Dermis blood vessel endothelial cell (primary cell): ENCODE results near the gene GUCA2A. TPM values are rescaled to one million over a fixed set of nuclear protein-coding genes. Genes with fewer than 3 reads are reported as not detected.

Experiments used
- DNase-seq: peaks from one replicate; pipeline ENCODE4 v3.0.0; 2010
- total RNA-seq: library from RNA; depleted of rRNA; stranded (reverse); fragments of >200 nt; gene quantifications from 2 replicates; pipeline ENCODE4 v1.2.3, GENCODE V29; 2014

Gene GUCA2A
- total RNA-seq, 1 donor from 2014 or later = not detected

GRCh38 chr1:42176902-42177519 lies 12.5 kb upstream of the GUCA2A start:
- peak; percentile 81 for DNase-seq

GRCh38 chr1:42175314-42176054 lies 10.9 kb upstream of the GUCA2A start:
- DNase-seq = no peak

DNA sequence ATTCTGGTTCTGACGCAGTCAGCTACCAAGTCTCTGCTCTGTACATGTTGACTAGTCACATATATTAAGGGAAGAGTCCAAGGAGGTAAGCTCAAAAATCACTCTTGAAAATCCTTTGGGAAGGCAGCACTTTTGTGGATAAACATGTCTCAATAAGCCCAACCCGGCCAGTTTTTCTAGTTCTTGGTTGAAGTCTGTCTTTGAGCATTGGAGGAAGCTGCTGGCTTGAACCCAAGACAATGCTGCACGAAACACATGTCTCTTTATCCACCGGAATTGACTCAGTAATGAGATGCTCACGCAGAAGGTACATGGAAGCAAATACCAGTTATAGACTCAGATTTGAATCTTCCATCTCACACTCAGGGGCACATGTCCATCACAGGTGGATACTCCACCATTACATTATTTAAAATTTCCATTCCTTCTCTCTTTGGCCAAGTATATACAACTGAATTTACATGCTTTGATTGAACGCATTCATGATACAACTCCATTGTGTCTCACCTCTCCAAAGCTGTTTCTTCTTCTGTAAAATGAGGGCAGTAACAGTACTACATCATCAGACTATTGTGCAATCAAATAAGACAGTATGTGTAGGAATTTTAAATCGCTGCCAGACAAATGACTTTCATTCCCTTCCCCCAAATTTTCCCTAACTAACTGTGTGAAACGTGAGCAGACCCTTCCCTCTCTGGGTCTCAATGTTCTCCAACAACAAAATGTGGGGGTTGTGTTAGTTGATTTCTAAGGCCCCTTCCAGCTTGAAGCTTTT lies 9.6 kb upstream of the GUCA2A start:
- DNase-seq = no peak

DNA sequence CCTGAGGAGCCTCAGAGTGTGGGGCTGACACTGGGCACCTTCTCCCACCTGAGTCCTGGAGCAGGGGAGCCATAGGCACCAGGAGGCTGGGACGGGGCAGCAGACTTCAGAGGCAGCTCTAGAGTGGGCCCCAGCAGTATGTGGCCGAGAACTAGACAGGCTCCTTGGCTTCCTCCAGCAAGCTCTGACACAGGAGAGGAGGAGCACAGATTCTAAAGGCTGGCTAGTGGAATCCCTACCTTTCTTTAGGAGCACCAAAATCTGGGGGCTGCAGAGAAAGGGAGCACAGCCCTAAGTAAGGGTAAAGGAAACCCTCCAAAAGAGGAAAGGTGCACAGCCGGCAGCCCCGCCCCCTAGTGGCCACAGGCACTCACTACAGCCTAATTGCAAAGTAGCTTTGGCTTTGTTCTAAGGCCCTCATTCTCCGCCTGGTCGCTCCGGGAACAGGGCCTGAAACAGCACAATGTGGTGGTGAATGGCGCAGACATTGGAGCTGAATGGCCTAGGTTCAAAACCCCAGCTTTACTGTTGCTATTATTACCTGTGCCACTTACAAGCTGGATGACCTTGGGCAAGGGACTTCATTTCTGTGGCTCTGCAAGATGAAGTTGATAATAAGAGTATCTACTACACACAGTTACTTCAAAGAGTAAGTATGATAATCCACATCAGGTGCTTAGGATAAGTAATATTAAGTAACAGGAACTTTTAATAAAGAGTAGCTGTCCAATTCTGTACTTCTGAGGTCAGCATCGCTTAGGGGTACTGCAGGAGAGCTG lies 8.8 kb upstream of the GUCA2A start:
- DNase-seq = peak; percentile 70

DNA sequence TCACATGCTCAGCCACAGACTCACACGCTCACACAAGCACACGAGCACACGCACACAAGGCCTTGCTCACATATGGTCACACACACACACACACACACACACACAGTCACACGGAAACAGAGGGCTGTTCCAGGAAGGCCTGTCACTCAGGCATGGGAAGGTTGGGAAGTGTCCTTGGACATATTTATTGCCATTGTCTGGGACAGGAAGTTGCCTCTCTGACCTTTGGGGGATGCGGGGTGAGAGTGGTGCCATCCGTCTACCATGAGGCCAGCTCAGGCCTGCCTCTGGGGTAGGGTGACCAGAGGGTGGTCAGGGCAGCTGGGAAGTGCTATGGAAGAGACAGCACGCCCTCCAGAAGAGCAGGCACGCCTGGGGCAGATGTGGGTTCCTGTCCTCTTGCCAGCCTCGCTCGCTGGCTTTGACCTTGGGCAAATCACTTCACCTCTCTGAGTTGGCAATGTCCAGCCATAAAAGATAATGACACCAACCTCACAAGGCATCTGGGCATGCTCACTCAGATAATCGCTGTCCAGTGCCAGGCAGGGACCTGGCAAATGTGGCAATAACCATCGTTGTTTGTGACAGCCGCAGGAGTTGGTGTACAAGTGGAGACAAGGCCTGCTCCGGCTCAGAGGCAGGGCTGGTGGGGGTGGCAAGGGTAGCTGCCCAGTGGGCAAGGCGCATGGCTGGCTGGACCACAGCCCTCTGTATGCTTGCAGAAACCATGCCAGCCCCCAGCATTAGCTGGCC lies 8.0 kb upstream of the GUCA2A start:
- DNase-seq = peak; percentile 67

GRCh38 chr1:42171679-42172266 lies 7.2 kb upstream of the GUCA2A start:
- DNase-seq = no peak

GRCh38 chr1:42170779-42171621 lies 6.5 kb upstream of the GUCA2A start:
- no peak for DNase-seq

GRCh38 chr1:42168763-42169162 lies 4.2 kb upstream of the GUCA2A start:
- no peak for DNase-seq

DNA sequence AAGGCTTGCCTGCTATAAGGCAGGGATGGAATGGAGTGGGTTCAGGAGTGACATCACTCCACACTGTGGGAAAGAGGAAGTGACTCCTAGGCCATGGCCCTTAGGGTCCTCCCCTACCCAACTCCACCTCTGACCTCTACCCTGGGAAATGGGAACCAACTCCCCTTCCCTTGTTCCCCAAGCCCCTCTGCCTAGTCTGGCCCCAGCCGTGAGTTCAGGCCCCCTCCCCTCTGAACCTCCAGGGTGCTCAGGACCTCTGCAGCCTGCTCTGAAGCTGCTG lies 3.8 kb upstream of the GUCA2A start:
- no peak for DNase-seq

DNA sequence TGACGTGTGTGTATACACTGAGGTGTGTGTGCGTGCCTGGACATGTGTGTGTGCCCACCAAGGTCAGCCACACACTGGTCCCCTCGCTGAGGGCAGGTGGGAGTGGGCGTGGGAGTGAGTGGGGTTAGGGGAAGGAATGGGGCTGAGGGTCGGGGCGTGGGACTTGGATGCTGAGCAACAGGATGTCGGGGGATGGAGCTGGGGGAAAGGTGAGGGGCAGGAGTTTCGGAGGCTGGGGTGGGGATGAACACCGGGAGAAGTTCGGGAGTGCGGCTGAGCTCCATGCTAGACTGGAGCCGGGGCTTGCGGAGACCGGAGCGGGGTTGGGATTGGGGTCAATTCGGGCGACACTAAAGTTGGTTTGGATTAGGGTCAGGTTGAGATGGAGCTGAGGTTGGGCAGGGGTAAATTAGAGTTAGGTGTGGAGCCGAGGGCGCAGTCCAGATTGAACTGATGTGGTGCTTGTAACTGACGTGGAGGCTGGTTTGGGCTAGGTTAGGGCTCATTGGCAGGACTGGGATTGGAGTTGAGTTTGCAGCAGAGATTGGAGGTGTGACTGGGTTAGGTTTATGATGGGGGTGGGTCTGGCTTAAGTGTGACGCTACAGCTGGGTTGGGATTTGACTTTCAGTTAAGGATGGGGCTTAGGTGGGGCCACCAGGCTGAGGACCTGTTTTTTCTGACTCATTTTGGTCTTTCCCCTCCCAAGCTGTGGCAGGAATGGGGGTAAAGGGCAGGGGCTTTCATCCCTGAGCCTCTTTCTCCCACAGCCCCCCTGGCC lies 3.3 kb upstream of the GUCA2A start:
- DNase-seq = no peak

GRCh38 chr1:42165511-42166210 lies 1.1 kb upstream of the GUCA2A start:
- peak; percentile 33 for DNase-seq

DNA sequence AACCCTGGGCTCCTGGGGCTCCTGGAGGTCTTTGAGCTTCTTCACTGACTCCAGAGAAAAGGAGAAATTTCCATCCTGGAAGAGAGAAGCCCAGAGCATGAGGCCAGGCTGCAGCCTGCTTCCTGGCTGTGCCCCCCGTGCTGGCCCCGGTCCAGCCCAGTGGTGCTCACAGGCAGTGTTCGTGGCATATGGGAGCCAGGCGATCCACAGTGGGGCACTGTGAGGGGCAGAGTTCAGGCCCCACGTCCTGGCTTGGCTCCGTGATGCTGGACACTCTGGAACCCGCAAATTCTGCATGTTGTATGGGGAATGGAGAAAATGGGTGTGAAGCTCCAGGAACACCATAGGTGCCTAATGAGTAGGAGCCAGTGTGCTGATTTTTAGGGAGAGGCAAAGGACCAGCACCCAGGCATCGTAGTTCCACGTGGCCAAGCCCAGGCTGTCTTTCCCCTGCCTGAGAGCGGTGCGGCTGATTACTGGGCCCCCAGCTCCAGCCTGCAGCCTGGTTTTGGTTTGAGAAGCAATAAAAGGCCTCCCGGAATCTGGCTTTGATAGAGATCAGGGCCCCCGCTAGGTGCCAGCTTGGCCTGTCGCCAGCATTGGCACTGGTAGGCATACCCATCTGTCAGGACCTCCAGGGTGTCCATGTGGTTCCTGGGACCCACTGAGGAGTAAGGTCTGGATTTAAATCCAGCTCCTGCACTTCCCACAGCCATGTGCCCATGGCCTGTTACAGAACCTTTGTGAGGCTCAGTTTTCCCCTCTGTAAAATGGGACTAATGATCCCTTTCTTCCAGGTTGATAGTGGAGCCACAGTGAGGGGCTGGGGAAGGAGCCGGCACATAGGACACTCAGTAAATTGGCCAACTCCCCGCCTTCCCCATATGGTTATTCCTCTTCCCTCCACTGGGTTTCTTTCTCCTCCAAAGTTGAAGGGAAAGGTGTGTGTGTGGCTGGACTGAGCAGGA lies 725 bp downstream of the GUCA2A start:
- DNase-seq = no peak

GRCh38 chr1:42163114-42163513 lies 1.4 kb downstream of the GUCA2A start:
- peak; percentile 18 for DNase-seq

DNA sequence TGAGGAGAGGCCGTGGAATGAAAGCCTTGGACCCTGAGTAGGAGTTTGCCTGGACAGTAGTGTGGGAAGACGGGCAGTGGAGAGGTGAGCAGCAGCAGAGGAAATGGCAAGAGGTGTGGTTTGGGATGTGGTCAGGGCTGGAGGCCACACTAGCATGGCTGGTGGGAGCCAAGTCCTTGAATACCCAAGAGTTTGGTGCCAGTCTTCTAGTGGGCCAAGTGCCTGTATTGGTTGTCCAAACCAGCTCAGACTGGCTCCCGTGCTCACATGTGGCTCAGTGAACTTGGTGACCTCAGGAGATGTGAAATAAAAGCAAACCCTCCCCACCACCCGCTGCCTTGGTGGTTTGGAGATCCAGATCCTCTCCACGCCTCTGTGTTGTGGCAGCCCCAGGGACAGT lies 2.4 kb downstream of the GUCA2A start:
- DNase-seq = no peak

DNA sequence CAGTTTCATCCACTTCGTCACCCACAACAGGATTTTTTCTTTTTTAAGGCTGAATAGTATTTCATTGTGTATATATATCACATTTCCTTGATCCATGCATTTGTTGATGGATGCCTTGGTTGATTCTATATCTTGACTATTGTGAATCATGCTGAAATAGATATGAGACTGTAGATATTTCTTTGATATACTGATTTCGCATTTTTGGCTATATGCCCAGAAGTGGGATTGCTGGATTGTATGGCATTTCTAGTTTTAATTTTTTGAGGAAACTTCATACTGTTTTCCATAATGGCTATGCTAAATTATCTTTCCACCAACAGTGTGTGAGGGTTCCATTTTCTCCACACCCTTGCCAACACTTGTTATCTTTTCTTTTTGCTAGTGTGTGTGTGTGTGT lies 6.4 kb downstream of the GUCA2A start:
- DNase-seq = no peak

GRCh38 chr1:42157667-42158066 lies 6.9 kb downstream of the GUCA2A start:
- no peak for DNase-seq

- DNase-seq = no peak
Observed at GRCh38 chr1:42155362-42155761, 9.2 kb downstream of the GUCA2A start.

- no peak for DNase-seq
Observed at GRCh38 chr1:42154685-42155084, 9.9 kb downstream of the GUCA2A start.
